ENCODE measurements around the gene ZNF789.

GRCh38 chr7:99452541-99452940 lies 20.1 kb upstream of the ZNF789 start:
- TF ChIP-seq, protein P1, sequence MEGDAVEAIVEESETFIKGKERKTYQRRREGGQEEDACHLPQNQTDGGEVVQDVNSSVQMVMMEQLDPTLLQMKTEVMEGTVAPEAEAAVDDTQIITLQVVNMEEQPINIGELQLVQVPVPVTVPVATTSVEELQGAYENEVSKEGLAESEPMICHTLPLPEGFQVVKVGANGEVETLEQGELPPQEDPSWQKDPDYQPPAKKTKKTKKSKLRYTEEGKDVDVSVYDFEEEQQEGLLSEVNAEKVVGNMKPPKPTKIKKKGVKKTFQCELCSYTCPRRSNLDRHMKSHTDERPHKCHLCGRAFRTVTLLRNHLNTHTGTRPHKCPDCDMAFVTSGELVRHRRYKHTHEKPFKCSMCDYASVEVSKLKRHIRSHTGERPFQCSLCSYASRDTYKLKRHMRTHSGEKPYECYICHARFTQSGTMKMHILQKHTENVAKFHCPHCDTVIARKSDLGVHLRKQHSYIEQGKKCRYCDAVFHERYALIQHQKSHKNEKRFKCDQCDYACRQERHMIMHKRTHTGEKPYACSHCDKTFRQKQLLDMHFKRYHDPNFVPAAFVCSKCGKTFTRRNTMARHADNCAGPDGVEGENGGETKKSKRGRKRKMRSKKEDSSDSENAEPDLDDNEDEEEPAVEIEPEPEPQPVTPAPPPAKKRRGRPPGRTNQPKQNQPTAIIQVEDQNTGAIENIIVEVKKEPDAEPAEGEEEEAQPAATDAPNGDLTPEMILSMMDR (conservative IDR thresholded peaks at IDR 0.05; ENCODE audit: low read depth in 2 of 2) = no peak
- no peak for TF ChIP-seq REST (IDR thresholded peaks at IDR 0.05; ENCODE audit: unreplicated experiment)
- no peak for TF ChIP-seq CREB1 (CRISPR knock-in tag; IDR thresholded peaks at IDR 0.05; ENCODE audit: low read depth)
- no peak for TF ChIP-seq POLR2AphosphoS5 (IDR thresholded peaks at IDR 0.05; ENCODE audit: low read depth)
- no peak for TF ChIP-seq EZH2 (IDR thresholded peaks at IDR 0.05; ENCODE audit: low read depth, unreplicated experiment)
- TF ChIP-seq, protein P2, sequence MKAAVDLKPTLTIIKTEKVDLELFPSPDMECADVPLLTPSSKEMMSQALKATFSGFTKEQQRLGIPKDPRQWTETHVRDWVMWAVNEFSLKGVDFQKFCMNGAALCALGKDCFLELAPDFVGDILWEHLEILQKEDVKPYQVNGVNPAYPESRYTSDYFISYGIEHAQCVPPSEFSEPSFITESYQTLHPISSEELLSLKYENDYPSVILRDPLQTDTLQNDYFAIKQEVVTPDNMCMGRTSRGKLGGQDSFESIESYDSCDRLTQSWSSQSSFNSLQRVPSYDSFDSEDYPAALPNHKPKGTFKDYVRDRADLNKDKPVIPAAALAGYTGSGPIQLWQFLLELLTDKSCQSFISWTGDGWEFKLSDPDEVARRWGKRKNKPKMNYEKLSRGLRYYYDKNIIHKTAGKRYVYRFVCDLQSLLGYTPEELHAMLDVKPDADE (IDR thresholded peaks at IDR 0.05) = no peak

Measured in GM23338 (cell line).